ENCODE measurements around the gene GRK6. TPM values are rescaled to one million over a fixed set of nuclear protein-coding genes. Genes with fewer than 3 reads are reported as not detected.

Gene GRK6
- total RNA-seq, 1 experiment from 2014 or later, result 75.2 TPM

DNA sequence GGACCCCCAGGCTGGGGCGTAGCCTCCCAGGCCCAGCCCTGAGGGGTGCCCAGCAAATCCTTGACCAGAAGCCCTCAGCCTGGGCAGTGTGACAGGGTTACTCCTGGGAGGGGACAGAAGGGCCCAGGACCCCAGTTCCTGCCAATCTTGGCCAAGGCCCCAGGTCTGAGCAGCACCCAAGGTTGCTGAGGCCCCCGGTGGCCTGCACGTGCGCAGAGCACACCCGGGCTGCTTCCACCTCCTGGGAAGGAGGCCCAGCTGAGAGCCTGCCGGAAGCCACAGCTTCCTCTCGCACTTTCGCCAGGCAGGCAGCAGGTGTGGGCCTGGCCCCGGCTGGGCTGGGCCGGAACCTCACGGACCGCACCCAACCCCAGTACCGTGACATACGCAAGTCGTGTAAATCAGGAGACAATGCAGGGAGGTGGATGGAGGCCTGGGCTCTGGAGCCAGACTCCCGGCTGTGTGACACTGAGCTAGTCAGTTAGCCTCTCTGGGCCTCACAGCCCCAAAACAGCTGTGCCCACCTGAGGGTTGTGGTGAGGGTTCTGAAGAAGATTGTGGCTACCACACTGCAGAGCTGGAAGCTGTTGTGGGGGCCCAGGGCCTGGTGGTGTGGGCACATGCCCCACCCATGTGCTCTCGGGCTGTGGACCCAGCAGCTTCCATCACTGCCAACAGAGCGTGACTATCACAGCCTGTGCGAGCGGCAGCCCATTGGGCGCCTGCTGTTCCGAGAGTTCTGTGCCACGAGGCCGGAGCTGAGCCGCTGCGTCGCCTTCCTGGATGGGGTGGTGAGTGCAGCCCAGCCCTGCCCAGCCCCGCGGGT lies 5.1 kb downstream of the GRK6 start:
- no peak overlapping the region for H3K4ac ChIP-seq (ENCODE audit: low read depth, low read length)
- H3K27me3 ChIP-seq (ENCODE audit: insufficient read depth, low read length), result no peaks in the 10 kb centered on the region
- H2BK12ac ChIP-seq (ENCODE audit: insufficient read length, low read depth, low read length), result no peak overlapping the region
- H4K20me1 ChIP-seq (ENCODE audit: control insufficient read depth, insufficient read depth, insufficient read length), result peaks cover 2% of the 10 kb centered on the region
- peaks cover 6 to 52% (median 45%) of the 10 kb centered on the region in 3 experiments; a peak in 6 of 7 replicates for H3K36me3 Mint-ChIP-seq (ENCODE audit: insufficient read depth in 1 of 3, low read depth in 3 of 3)
- peaks cover 4% of the 10 kb centered on the region for H3K23me2 ChIP-seq (ENCODE audit: insufficient read length, low read depth, low read length, poor library complexity, severe bottlenecking)
- no CpG with 5 or more reads among the region's 29 CpGs for WGBS (ENCODE audit: extremely low coverage, insufficient read length, low lambda C conversion rate)
- H3K27ac ChIP-seq (ENCODE audit: insufficient read length, low read depth, low read length), result no peak overlapping the region
- no peak overlapping the region for H3K18ac ChIP-seq (ENCODE audit: insufficient read length, low read depth, low read length)
- TF ChIP-seq, protein P1, sequence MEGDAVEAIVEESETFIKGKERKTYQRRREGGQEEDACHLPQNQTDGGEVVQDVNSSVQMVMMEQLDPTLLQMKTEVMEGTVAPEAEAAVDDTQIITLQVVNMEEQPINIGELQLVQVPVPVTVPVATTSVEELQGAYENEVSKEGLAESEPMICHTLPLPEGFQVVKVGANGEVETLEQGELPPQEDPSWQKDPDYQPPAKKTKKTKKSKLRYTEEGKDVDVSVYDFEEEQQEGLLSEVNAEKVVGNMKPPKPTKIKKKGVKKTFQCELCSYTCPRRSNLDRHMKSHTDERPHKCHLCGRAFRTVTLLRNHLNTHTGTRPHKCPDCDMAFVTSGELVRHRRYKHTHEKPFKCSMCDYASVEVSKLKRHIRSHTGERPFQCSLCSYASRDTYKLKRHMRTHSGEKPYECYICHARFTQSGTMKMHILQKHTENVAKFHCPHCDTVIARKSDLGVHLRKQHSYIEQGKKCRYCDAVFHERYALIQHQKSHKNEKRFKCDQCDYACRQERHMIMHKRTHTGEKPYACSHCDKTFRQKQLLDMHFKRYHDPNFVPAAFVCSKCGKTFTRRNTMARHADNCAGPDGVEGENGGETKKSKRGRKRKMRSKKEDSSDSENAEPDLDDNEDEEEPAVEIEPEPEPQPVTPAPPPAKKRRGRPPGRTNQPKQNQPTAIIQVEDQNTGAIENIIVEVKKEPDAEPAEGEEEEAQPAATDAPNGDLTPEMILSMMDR (conservative IDR thresholded peaks at IDR 0.05), result no peak
- no peak overlapping the region for H2BK5ac ChIP-seq (ENCODE audit: insufficient read length, low read length)
- no peak overlapping the region for H3K4me3 Mint-ChIP-seq
- H2BK120ac ChIP-seq (ENCODE audit: low read depth, low read length, poor library complexity, severe bottlenecking), result no peak overlapping the region
- no peak overlapping the region for H4K8ac ChIP-seq (replicated peaks; ENCODE audit: insufficient read length, low read depth, low read length)
- no peak overlapping the region for H3K4me2 ChIP-seq (ENCODE audit: insufficient read depth, insufficient read length, low read length)
- H3K27me3 Mint-ChIP-seq (ENCODE audit: low read depth), result no peaks in the 10 kb centered on the region
- no peak overlapping the region for H2BK15ac ChIP-seq (ENCODE audit: low read depth, low read length)
- H3K79me1 ChIP-seq (ENCODE audit: insufficient read depth, low read depth, low read length, poor library complexity, severe bottlenecking), result no peaks in the 10 kb centered on the region
- no peaks in the 10 kb centered on the region for H3K9me3 ChIP-seq (ENCODE audit: control insufficient read depth, low read depth, low read length)
- no peak overlapping the region for H2AK5ac ChIP-seq (ENCODE audit: insufficient read length, low read length)
- H3K23ac ChIP-seq (ENCODE audit: insufficient read length, low read depth, low read length), result no peak overlapping the region
- no peak for DNase-seq
- H3K27ac Mint-ChIP-seq, result no peak overlapping the region
- no peak overlapping the region for H4K91ac ChIP-seq (ENCODE audit: insufficient read length, low read depth, low read length)
- H2AFZ ChIP-seq (ENCODE audit: low read length), result no peak overlapping the region
- peaks cover 13 to 22% of the 10 kb centered on the region in 2 experiments for H3K4me1 Mint-ChIP-seq
- H2BK20ac ChIP-seq (ENCODE audit: low read depth, low read length, poor library complexity, severe bottlenecking), result no peak overlapping the region
- no peak overlapping the region for H4K5ac ChIP-seq (ENCODE audit: insufficient read length, low read depth, low read length)
- no peak overlapping the region for H3K14ac ChIP-seq (ENCODE audit: insufficient read depth, low read length)
- H3K9ac ChIP-seq (ENCODE audit: extremely low read depth, insufficient read length, low read length), result no peak overlapping the region
- H3K9me3 Mint-ChIP-seq, result no peaks in the 10 kb centered on the region
- no peaks in the 10 kb centered on the region; the same call in 1 of the 2 replicates for H3K4me1 ChIP-seq (ENCODE audit: insufficient read depth, low read length)
- H3K79me2 ChIP-seq (ENCODE audit: insufficient read depth, low read length), result no peaks in the 10 kb centered on the region; the same call in 1 of the 2 replicates
- no peak overlapping the region for H3T11ph ChIP-seq (ENCODE audit: low read length)
- H3K56ac ChIP-seq (ENCODE audit: insufficient read length, low read depth, low read length), result no peak overlapping the region
